Measurements from ENCODE around the gene REEP2.

GRCh38 chr5:138492560-138493045 is 53.7 kb downstream of the REEP2 start:
- TF ChIP-seq CTCF (IDR thresholded peaks at IDR 0.05) (no peak), POLR2A (IDR thresholded peaks at IDR 0.05) (no peak)

All from uterus (tissue), 2 donors.